Keratinocyte (primary cell): Measurements from ENCODE around the gene SLC36A3. TPM values are rescaled to one million over a fixed set of nuclear protein-coding genes. Genes with fewer than 3 reads are reported as not detected.

ENCODE experiments used
- DNase-seq: peaks from one replicate; pipeline ENCODE4 v3.0.0-alpha.2; 2011; ENCODE audit warnings: low read depth, missing footprints, low spot score
- FAIRE-seq: peaks from 2 replicates; lab custom pipeline; 2011; peaks lifted over from hg19 to GRCh38; lab: Jason Lieb, UNC
- H2AFZ ChIP-seq: 2 replicates; pipeline ENCODE4 v1.6.0; 2012; ENCODE audit warnings: low read length, control low read depth, inconsistent platforms; ENCODE audit not compliant: control insufficient read depth
- H3K27ac ChIP-seq: 2 replicates; pipeline ENCODE4 v1.5.1; 2011; ENCODE audit warnings: low read length; ENCODE audit not compliant: control insufficient read depth, insufficient read depth
- H3K27me3 ChIP-seq: 3 replicates; pipeline ENCODE4 v1.6.0; 2011; ENCODE audit warnings: low read length; ENCODE audit not compliant: control insufficient read depth, insufficient read depth; ENCODE audit errors: extremely low read depth
- H3K36me3 ChIP-seq, 2 experiments: 2 replicates in 1 of 2; 3 replicates in 1 of 2; pipeline ENCODE4 v1.5.1; 2011; ENCODE audit warnings: low read length in 2 of 2, mild to moderate bottlenecking in 1 of 2; ENCODE audit not compliant: control insufficient read depth in 2 of 2, insufficient read depth in 2 of 2; ENCODE audit errors: extremely low read depth in 1 of 2
- H3K4me1 ChIP-seq: 3 replicates; pipeline ENCODE4 v1.5.1; 2011; ENCODE audit warnings: low read length; ENCODE audit not compliant: control insufficient read depth, insufficient read depth; ENCODE audit errors: extremely low read depth
- H3K4me2 ChIP-seq: 3 replicates; pipeline ENCODE4 v1.6.0; 2011; ENCODE audit warnings: low read depth, low read length; ENCODE audit not compliant: control insufficient read depth, insufficient read depth; ENCODE audit errors: extremely low read depth
- H3K4me3 ChIP-seq, 3 experiments: fragments of 200-600 bp in 1 of 3; sonication (generic) in 1 of 3; 2 replicates in 2 of 3; 3 replicates in 1 of 3; pipeline ENCODE4 v1.5.1; 2011 to 2016; ENCODE audit warnings: low read length in 3 of 3, mild to moderate bottlenecking in 3 of 3, control low read depth in 2 of 3, inconsistent platforms in 1 of 3, low read depth in 1 of 3, mixed read lengths in 1 of 3, mixed run types in 1 of 3, moderate library complexity in 1 of 3; ENCODE audit not compliant: control insufficient read depth in 2 of 3, insufficient read depth in 2 of 3; ENCODE audit errors: extremely low read depth in 1 of 3
- H3K79me2 ChIP-seq: 2 replicates; pipeline ENCODE4 v1.6.0; 2012; ENCODE audit warnings: low read length; ENCODE audit not compliant: control insufficient read depth, insufficient read depth
- H3K9ac ChIP-seq: 3 replicates; pipeline ENCODE4 v1.6.0; 2011; ENCODE audit warnings: low read length; ENCODE audit not compliant: control insufficient read depth, insufficient read depth; ENCODE audit errors: extremely low read depth
- H3K9me1 ChIP-seq: 3 replicates; pipeline ENCODE4 v1.6.0; 2011; ENCODE audit warnings: low read length; ENCODE audit not compliant: control insufficient read depth, insufficient read depth; ENCODE audit errors: extremely low read depth
- H3K9me3 ChIP-seq: 2 replicates; pipeline ENCODE4 v1.5.1; 2012; ENCODE audit warnings: low read depth, low read length; ENCODE audit not compliant: control insufficient read depth
- H4K20me1 ChIP-seq: 3 replicates; pipeline ENCODE4 v1.6.0; 2011; ENCODE audit warnings: low read length; ENCODE audit not compliant: control insufficient read depth, insufficient read depth; ENCODE audit errors: extremely low read depth
- CTCF ChIP-seq, 3 experiments: IDR thresholded peaks in 1 of 3; conservative IDR thresholded peaks in 1 of 3; optimal IDR thresholded peaks in 1 of 3; 2 replicates in 2 of 3; 3 replicates in 1 of 3; pipeline versions ENCODE3 to v1.5.1; 2011; ENCODE audit warnings: low read length in 3 of 3, mild to moderate bottlenecking in 3 of 3, moderate library complexity in 2 of 3, control low read depth in 1 of 3, inconsistent platforms in 1 of 3; ENCODE audit not compliant: insufficient read depth in 2 of 3; ENCODE audit errors: extremely low read depth in 1 of 3
- EZH2 ChIP-seq: IDR thresholded peaks from one replicate; pipeline ENCODE4 v1.6.1; 2012; ENCODE audit warnings: inconsistent platforms, mild to moderate bottlenecking, low read length, moderate library complexity
- dilution Hi-C: fragments of 300-500 bp; cut with MboI; formaldehyde crosslinking; loops from one replicate; pipeline ENCODE4 v1.7.0; 2020; ENCODE audit warnings: low sequenced_read_pairs; ENCODE audit not compliant: extremely low pct_ligation_motif_present
- polyA plus RNA-seq, 5 experiments: library from polyadenylated mRNA; depleted of rRNA in 3 of 5; stranded (reverse) in 3 of 5; stranded (forward) in 1 of 5; unstranded in 1 of 5; fragments of >200 nt; gene quantifications; 1 replicate in 1 of 5; 2 replicates in 3 of 5; 3 replicates in 1 of 5; pipeline versions ENCODE4 v1.2.1 to v1.2.3, GENCODE V29; 2011 to 2012; ENCODE audit warnings: missing spikeins in 2 of 5, low read depth in 1 of 5, low replicate concordance in 1 of 5

Gene SLC36A3
- polyA plus RNA-seq, 1 donor (not counting 4 experiments of a cell fraction or from before 2014, with no cell fraction given) = not detected

DNA sequence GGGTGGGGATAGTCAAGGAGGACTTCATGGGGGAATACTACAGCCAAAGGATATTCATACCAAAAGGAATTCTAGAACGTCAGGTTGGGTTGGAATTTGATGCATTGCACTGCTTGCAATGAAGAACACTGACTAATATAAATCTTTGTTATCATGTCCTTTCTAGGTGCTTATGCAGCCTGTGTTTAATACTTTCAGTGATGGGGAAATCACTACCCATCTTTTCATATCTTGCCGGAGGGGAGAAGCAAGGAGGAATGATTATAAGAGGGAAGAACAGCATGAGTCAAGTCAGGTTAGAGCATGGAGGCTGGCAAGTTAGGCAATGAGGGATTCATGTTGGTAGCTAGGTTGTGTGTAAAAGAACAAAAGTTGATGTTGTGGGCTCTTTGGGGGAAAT lies 74.6 kb downstream of the SLC36A3 start:
- Histone ChIP-seq H3K4me2 (no peak overlapping the region), H3K27me3 (no peaks in the 10 kb centered on the region), H3K27ac (no peak overlapping the region), H2AFZ (no peak overlapping the region), H3K9ac (no peak overlapping the region), H4K20me1 (no peaks in the 10 kb centered on the region), H3K4me3 (no peak overlapping the region), H3K9me1 (no peaks in the 10 kb centered on the region), H3K9me3 (no peaks in the 10 kb centered on the region), H3K36me3 (no peaks in the 10 kb centered on the region), H3K79me2 (no peaks in the 10 kb centered on the region), H3K4me1 (no peaks in the 10 kb centered on the region)
- no peak for DNase-seq
- dilution Hi-C loops = no loop called here
- TF ChIP-seq CTCF (optimal IDR thresholded peaks at IDR 0.05 in 1 of 3, IDR thresholded peaks at IDR 0.05 in 1 of 3, conservative IDR thresholded peaks at IDR 0.05 in 1 of 3; ENCODE audit: extremely low read depth in 1 of 3, insufficient read depth in 2 of 3, low read length in 3 of 3) (no peak), EZH2 (no peak)
- no peak for FAIRE-seq

GRCh38 chr5:151227918-151228447 lies 75.6 kb downstream of the SLC36A3 start:
- Histone ChIP-seq H4K20me1 (no peaks in the 10 kb centered on the region), H3K36me3 (no peaks in the 10 kb centered on the region), H3K4me1 (peaks cover 4% of the 10 kb centered on the region), H3K4me3 (no peak overlapping the region), H3K4me2 (no peak overlapping the region), H3K9me1 (no peaks in the 10 kb centered on the region), H2AFZ (no peak overlapping the region), H3K27ac (no peak overlapping the region), H3K79me2 (no peaks in the 10 kb centered on the region), H3K9ac (no peak overlapping the region), H3K27me3 (no peaks in the 10 kb centered on the region), H3K9me3 (no peaks in the 10 kb centered on the region)
- DNase-seq = no peak
- TF ChIP-seq EZH2 = no peak
- TF ChIP-seq CTCF (optimal IDR thresholded peaks at IDR 0.05 in 1 of 3, IDR thresholded peaks at IDR 0.05 in 1 of 3, conservative IDR thresholded peaks at IDR 0.05 in 1 of 3; ENCODE audit: extremely low read depth in 1 of 3, insufficient read depth in 2 of 3, low read length in 3 of 3) = no peak
- dilution Hi-C loops = no loop called here
- no peak for FAIRE-seq

Other genes starting within 250 kb of the SLC36A3 start
- gene TNIP1, start 222.7 kb downstream of the SLC36A3 start, polyA plus RNA-seq = 43.4 to 98.3 TPM (median 47.9 TPM) in 3 replicates
- gene ANXA6, start 146.0 kb downstream of the SLC36A3 start, polyA plus RNA-seq = 37.0 to 58.2 TPM (median 43.8 TPM) in 3 replicates
- 3.5 to 4.5 TPM (median 4.1 TPM) in 3 replicates for gene CCDC69, start 79.7 kb downstream of the SLC36A3 start, polyA plus RNA-seq
- gene GM2A, start 50.6 kb downstream of the SLC36A3 start, polyA plus RNA-seq = 98.5 to 167 TPM (median 117 TPM) in 3 replicates
- not detected in 3 replicates for gene SLC36A2, start 43.8 kb upstream of the SLC36A3 start, polyA plus RNA-seq
- gene SLC36A1, start 143.8 kb upstream of the SLC36A3 start, polyA plus RNA-seq = 9.6 to 12.9 TPM (median 11.8 TPM) in 3 replicates